GM19099 (cell line): ENCODE measurements around the gene UBE2N.

Source experiments
- POLR2A ChIP-seq: IDR thresholded peaks from 3 replicates; pipeline ENCODE4 v1.6.1; 2011; ENCODE audit warnings: low read depth; ENCODE audit not compliant: insufficient read length; ENCODE audit errors: extremely low read depth

Gene UBE2N

GRCh38 chr12:93403988-93404803 is 37.6 kb downstream of the UBE2N start:
- TF ChIP-seq POLR2A, result no peak

GRCh38 chr12:93402333-93403311 is 39.1 kb downstream of the UBE2N start:
- TF ChIP-seq POLR2A, result no peak

GRCh38 chr12:93397412-93397811 is 44.3 kb downstream of the UBE2N start:
- TF ChIP-seq POLR2A, result no peak

- no peak for TF ChIP-seq POLR2A
Observed at GRCh38 chr12:93393425-93393824, 48.3 kb downstream of the UBE2N start.

- TF ChIP-seq POLR2A, result no peak
Observed at GRCh38 chr12:93390549-93391297, 51.0 kb downstream of the UBE2N start.

GRCh38 chr12:93390031-93390430 is 51.7 kb downstream of the UBE2N start:
- no peak for TF ChIP-seq POLR2A

- TF ChIP-seq POLR2A, result no peak
Observed at GRCh38 chr12:93387780-93388179, 54.0 kb downstream of the UBE2N start.

- TF ChIP-seq POLR2A, result no peak
Observed at GRCh38 chr12:93381161-93381975, 60.4 kb downstream of the UBE2N start.

GRCh38 chr12:93380480-93381121 is 61.1 kb downstream of the UBE2N start:
- no peak for TF ChIP-seq POLR2A

- TF ChIP-seq POLR2A, result no peak
Observed at GRCh38 chr12:93379981-93380361, 61.8 kb downstream of the UBE2N start.

- no peak for TF ChIP-seq POLR2A
Observed at GRCh38 chr12:93379326-93379980, 62.3 kb downstream of the UBE2N start.

GRCh38 chr12:93378998-93379325 is 62.8 kb downstream of the UBE2N start:
- no peak for TF ChIP-seq POLR2A
